Measurements from ENCODE around the gene COMMD9. TPM values are rescaled to one million over a fixed set of nuclear protein-coding genes. Genes with fewer than 3 reads are reported as not detected.

COMMD9 gene
- total RNA-seq, 1 donor from 2014 or later, result 56.0 TPM

GRCh38 chr11:36304351-36304750 is 15.1 kb upstream of the COMMD9 start:
- DNase-seq (ENCODE audit: missing footprints), result no peak
- no peak for ATAC-seq
- intact Hi-C loops (cut with DNase I), result no loop called here

- ATAC-seq (peak; percentile 88), DNase-seq (ENCODE audit: missing footprints) (peak; percentile 80)
- intact Hi-C loops (cut with DNase I), result no loop called here
These were observed 11.4 kb upstream of the COMMD9 start for GRCh38 chr11:36300650-36301049.

- intact Hi-C loops (cut with DNase I), result no loop called here
- no peak for ATAC-seq
- DNase-seq (ENCODE audit: missing footprints), result no peak
These were observed 7.8 kb upstream of the COMMD9 start for GRCh38 chr11:36296884-36297543.

GRCh38 chr11:36295926-36296325 is 6.7 kb upstream of the COMMD9 start, which contains the start of gene PRR5L:
PRR5L (plus strand) TSS chr11:36296288; CDS start chr11:36401122, 104,834 bp downstream.
- no peak for DNase-seq (ENCODE audit: missing footprints)
- intact Hi-C loops (cut with DNase I), result no loop called here
- ATAC-seq, result no peak

- ATAC-seq (no peak), DNase-seq (ENCODE audit: missing footprints) (no peak)
- intact Hi-C loops (cut with DNase I), result loop anchor here (5.0 kb wide), 2 partner anchors 185 to 200 kb away; no protein-coding TSS in a partner anchor
These were observed 3.1 kb upstream of the COMMD9 start for GRCh38 chr11:36292311-36292722.

GRCh38 chr11:36288442-36289225 is 590 bp downstream of the COMMD9 start:
- DNase-seq (ENCODE audit: missing footprints), result no peak
- intact Hi-C loops (cut with DNase I), result no loop called here
- ATAC-seq, result no peak

GRCh38 chr11:36282926-36283325 is 6.3 kb downstream of the COMMD9 start:
- intact Hi-C loops (cut with DNase I), result no loop called here
- ATAC-seq (no peak), DNase-seq (ENCODE audit: missing footprints) (no peak)

- ATAC-seq (no peak), DNase-seq (ENCODE audit: missing footprints) (no peak)
- intact Hi-C loops (cut with DNase I), result no loop called here
These were observed 7.4 kb downstream of the COMMD9 start for GRCh38 chr11:36281850-36282249.

DNA sequence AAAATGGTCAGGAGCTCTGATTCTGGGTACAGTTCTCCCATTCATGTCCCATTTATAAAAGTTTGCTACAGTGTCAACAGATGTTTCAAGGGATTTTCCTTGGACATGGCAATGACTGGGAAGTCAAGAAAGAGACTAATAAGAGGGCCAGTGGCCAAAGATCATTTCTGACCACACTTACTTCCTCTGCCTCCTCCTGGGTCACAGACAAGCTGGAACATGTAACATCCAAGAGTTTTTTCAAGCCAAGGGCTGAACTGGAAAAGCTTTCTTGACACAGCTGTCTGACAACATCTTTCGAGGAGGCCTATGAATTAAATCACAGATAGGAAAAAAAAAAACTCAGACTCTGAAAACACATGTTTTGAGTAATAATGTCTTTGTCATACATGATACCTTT is 8.7 kb downstream of the COMMD9 start:
- intact Hi-C loops (cut with DNase I), result no loop called here
- ATAC-seq, result no peak
- no peak for DNase-seq (ENCODE audit: missing footprints)

DNA sequence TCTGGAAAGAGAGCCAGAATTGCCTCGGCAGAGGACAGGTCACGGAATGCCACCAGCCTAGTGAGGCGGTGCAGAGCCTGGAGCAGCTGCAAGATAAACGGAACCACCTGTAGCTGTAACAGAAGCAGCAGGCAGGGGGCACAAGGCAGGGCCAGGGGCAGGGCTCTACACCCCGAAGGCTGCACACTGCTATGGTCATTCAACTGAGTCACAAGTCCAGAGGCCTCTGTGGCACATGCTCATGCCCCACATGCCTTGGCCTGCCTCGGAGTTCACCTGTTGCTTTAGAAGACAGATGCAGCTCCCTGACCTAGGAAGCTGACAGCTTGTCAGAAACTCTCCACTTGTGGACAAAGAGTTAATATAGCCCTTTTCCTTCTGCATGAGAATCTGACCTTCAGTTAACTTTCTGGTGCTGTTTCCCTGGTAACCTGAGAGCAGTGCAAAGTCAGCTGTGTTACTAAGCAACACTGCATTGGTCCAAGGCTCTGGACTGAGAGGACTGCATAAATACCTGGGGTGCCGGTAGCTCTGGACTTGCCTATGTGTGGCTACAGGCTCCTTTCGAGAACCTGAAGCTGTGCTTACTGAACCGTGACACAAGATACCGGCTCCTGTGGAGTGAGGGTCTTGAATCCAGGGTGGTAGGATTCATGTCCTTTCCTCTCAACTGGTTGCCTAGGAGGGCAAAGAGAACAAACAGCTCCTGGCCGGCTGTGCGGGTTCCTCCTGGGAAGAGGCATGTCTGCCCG is 10.5 kb downstream of the COMMD9 start:
- DNase-seq (ENCODE audit: missing footprints) (no peak), ATAC-seq (no peak)
- intact Hi-C loops (cut with DNase I), result no loop called here

- intact Hi-C loops (cut with DNase I), result no loop called here
- no peak for DNase-seq (ENCODE audit: missing footprints)
- ATAC-seq, result no peak
These were observed 14.8 kb downstream of the COMMD9 start for GRCh38 chr11:36274414-36274813.

DNA sequence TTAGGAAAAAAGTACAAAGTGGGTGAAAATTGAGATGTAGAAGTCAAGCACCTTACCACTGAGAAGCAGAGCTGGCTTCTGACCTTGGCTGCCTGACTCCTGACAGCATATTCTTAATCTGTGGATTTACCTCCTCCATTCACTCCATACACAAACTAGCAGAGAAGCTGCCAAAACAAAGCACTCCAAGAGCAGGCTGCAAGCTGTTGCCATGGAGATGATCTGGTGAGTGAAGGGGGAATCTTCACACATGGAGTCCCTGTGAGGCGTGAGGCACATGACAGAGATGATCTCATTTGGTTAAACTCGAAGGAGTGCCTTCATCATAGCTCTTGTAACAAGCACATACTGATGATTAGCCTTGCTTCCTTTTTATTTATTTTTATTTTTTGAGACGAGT is 16.1 kb downstream of the COMMD9 start:
- intact Hi-C loops (cut with DNase I), result no loop called here
- DNase-seq (ENCODE audit: missing footprints), result no peak
- no peak for ATAC-seq

DNA sequence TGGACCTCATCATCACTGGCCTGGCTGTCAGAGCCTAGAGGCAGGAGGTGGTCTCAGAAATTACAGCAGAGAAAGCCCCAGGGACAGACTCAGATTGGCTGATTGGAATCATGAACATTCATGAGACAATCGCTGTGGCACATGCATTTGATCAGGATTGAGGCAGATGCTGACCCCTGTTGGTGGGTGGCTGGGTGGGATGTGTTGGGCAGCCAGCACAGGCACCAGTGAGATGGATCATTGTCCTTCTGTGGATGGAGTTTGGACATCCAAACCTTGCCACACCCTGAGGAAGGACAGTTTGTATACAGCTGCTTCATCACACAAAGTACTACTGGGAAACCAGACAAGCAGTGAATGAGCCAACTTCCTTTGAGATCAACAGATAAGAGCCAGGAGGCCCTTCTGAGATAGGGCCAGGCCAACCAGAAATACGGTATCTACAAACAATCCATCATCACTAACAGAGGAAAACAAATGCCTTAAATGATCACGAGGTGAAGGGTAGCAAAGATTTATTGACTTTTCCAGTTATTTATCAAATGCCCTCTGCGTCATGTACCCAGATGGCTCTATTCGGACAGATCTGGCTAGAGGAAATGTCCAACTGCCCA is 17.3 kb downstream of the COMMD9 start:
- DNase-seq (ENCODE audit: missing footprints) (no peak), ATAC-seq (no peak)
- intact Hi-C loops (cut with DNase I), result no loop called here

DNA sequence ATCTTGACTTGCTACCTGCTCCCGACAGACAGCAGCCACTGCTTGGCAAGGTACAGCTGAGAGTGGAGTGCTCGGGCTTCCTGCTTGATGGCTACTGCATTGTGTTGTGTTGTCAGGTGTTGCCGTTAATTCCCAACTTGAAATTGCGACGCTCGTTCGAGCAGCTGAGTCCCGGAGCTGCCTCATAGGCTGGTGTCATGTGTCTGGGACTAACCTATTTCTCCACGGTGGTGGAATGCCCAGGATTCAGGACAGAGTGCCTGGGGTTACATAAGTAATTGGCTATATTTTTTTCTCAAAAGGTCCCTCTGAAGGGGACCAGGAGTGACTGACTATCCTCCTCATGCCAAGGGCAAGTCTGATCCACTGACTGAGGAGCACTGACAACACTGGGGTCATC is 18.5 kb downstream of the COMMD9 start:
- ATAC-seq (no peak), DNase-seq (ENCODE audit: missing footprints) (no peak)
- intact Hi-C loops (cut with DNase I), result no loop called here

- intact Hi-C loops (cut with DNase I), result loop anchor here (5.0 to 10.0 kb wide), 3 partner anchors 224 to 781 kb away; no protein-coding TSS in a partner anchor
- ATAC-seq (no peak), DNase-seq (ENCODE audit: missing footprints) (no peak)
These were observed 20.8 kb downstream of the COMMD9 start for GRCh38 chr11:36268337-36268985.

DNA sequence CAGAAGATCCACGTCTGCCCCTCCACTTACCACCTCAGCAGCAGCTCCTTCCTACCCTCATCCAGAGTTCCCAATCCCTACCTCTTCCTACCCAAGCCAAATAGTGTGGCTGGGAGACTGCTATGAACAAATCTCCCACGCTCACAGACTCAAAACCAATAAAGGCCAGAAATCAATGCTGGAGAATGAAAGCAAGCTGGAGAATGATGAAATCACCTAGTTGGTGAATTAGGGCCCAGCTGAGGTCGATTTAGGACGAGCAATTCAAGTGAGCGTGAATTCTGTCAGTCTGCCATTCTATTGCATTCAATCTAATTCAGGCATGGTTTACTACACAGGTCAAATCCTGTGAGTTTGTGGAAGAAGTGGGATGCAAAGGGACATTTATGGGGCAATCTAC is 22.5 kb downstream of the COMMD9 start:
- no peak for DNase-seq (ENCODE audit: missing footprints)
- intact Hi-C loops (cut with DNase I), result loop anchor here (2.0 to 10.0 kb wide), 4 partner anchors 222 to 779 kb away; no protein-coding TSS in a partner anchor
- no peak for ATAC-seq

DNA sequence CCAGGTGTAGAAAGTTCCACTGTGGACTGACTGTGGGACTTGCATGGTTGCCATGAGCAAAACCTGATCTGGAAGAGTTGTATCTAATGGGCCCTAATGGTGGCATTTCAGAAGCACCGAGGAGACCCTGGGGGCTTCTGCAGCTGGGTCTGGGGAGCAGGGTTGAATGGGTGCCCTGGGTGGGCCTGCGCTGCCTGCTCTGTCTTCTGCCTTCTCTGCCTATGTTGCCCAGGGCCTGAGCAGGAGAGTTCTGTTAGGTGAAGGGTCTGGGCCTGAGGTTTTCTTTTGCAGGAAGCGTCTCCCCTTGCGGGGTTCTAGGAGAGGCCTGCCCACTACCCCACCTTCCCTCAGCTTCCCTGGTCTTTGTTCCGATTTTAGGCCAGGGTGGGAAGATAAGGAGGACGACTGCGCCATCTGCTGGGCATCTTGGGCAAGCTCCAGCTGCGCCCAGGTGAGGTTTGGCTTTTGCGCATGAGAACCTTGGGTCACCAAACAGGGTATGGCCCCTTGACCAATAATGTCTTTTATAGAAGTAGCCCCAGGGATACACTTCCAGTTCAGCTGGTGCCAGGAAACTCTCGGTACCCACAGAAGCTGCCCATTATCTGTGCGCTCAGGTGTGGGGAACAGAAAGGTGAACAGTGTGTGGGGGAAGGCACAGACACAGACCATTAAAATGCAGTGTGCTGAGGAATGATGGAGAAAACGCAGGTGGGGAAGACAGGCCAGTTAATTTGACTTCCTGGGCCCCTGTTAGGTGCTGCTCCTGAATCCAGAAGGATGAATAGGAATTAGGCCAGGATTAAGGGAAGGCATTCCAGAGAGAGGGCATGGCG is 23.2 kb downstream of the COMMD9 start:
- intact Hi-C loops (cut with DNase I), result loop anchor here (2.0 to 10.0 kb wide), 4 partner anchors 221 to 779 kb away; no protein-coding TSS in a partner anchor
- no peak for DNase-seq (ENCODE audit: missing footprints)
- ATAC-seq, result peak; percentile 65

- intact Hi-C loops (cut with DNase I), result loop anchor here (5.0 to 10.0 kb wide), 3 partner anchors 220 to 778 kb away; no protein-coding TSS in a partner anchor
- DNase-seq (ENCODE audit: missing footprints) (no peak), ATAC-seq (no peak)
These were observed 24.3 kb downstream of the COMMD9 start for GRCh38 chr11:36264973-36265344.
